ENCODE results near the gene SBK3. TPM values are rescaled to one million over a fixed set of nuclear protein-coding genes. Genes with fewer than 3 reads are reported as not detected.

Gene SBK3
- total and polyA plus RNA-seq, 8 donors, result 0.20 to 6.2 (median 0.56) TPM; not detected in 3

- WGBS, 5 donors, result 90 to 95% (median 93%) methylated on average over 39 to 56 of the region's 56 CpGs
Observed at GRCh38 chr19:55529636-55530234, 15.6 kb downstream of the SBK3 start.

GRCh38 chr19:55528030-55528803 lies 17.1 kb downstream of the SBK3 start:
- intact Hi-C loops (cut with DNase I; ENCODE audit: low total_unique reads), result no loop called here
- TF ChIP-seq POLR2AphosphoS5 (IDR thresholded peaks at IDR 0.05), result no peak
- TF ChIP-seq CTCF (IDR thresholded peaks at IDR 0.05), result peak in 1 of 7 experiments; percentile 23
- DNase-seq, result peak in 1 of 2 donors; percentile 77
- 27 to 32% (median 30%) methylated on average over 15 of the region's 15 CpGs for WGBS, 5 donors
- peaks cover 8 to 26% (median 15%) of the 10 kb centered on the region in 4 donors for H3K4me1 ChIP-seq
- no peaks in the 10 kb centered on the region for H3K36me3 ChIP-seq
- H3K9me3 ChIP-seq, result no peaks in the 10 kb centered on the region
- H3K27ac ChIP-seq, result no peak overlapping the region
- peaks cover 0 to 37% (median 0%) of the 10 kb centered on the region in 3 donors for H3K27me3 ChIP-seq
- H3K4me3 ChIP-seq, result no peak overlapping the region

More at GRCh38 chr19:55529636-55530234, 15.6 kb downstream of the SBK3 start:
- Histone ChIP-seq H3K27me3 (peaks cover 0 to 37% (median 0%) of the 10 kb centered on the region in 3 donors), H3K4me1 (peaks cover 8 to 26% (median 15%) of the 10 kb centered on the region in 4 donors), H3K4me3 (no peak overlapping the region), H3K27ac (no peak overlapping the region), H3K9me3 (no peaks in the 10 kb centered on the region), H3K36me3 (no peaks in the 10 kb centered on the region)
- no peak for DNase-seq
- intact Hi-C loops (cut with DNase I; ENCODE audit: low total_unique reads), result no loop called here
- no peak for TF ChIP-seq POLR2A (IDR thresholded peaks at IDR 0.05)

DNA sequence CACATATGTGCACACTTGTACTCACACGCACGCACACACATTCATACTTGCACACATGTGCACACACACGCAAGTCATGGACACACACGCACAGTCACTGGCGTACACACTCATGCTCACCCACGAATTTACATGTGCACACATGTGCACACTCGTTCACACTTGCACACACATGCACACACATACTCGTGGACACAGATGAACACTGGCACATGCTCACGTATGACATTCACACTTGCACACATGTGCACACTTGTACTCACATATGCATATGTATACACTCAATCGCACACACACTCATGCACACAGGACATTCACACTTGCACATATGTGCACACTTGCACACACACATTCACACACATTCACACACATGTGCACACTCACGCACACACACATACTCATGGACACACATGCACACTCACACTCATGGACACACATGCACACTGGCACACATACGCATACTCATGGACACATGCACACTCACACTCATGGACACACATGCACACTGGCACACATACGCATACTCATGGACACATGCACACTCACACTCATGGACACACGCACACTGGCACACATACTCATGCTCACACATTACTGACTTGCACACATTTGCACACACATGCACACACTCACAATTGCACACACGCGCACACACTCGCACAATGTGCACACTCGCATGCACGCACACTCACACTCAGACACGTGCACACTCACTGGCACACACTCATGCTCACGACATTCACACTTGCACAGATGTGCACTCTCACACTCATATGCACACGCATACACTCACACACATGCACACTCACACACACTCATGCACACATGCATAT lies 17.9 kb downstream of the SBK3 start:
- Histone ChIP-seq H3K36me3 (no peaks in the 10 kb centered on the region), H3K9me3 (no peaks in the 10 kb centered on the region), H3K27ac (no peak overlapping the region), H3K4me1 (peaks cover 8 to 26% (median 15%) of the 10 kb centered on the region in 4 donors), H3K27me3 (peaks cover 0 to 37% (median 0%) of the 10 kb centered on the region in 3 donors), H3K4me3 (no peak overlapping the region)
- intact Hi-C loops (cut with DNase I; ENCODE audit: low total_unique reads), result no loop called here
- 79 to 90% (median 81%) methylated on average over 21 to 22 of the region's 22 CpGs for whole genome bisulfite sequencing, 5 donors
- DNase-seq, result no peak
- TF ChIP-seq POLR2A (IDR thresholded peaks at IDR 0.05), result no peak
- TF ChIP-seq EP300 (IDR thresholded peaks at IDR 0.05), result no peak
- no peak for TF ChIP-seq POLR2AphosphoS5 (IDR thresholded peaks at IDR 0.05)
- no peak for TF ChIP-seq CTCF (IDR thresholded peaks at IDR 0.05)

GRCh38 chr19:55526216-55527196 lies 18.8 kb downstream of the SBK3 start:
- Histone ChIP-seq H3K36me3 (no peaks in the 10 kb centered on the region), H3K4me1 (peaks cover 11 to 34% (median 18%) of the 10 kb centered on the region in 4 donors), H3K9me3 (no peaks in the 10 kb centered on the region), H3K27ac (peak overlapping the region in 3 of 5 donors; percentile 24 to 59 (median 42)), H3K4me3 (no peak overlapping the region), H3K27me3 (peaks cover 0 to 37% (median 0%) of the 10 kb centered on the region in 3 donors)
- intact Hi-C loops (cut with DNase I; ENCODE audit: low total_unique reads), result no loop called here
- 23 to 33% (median 25%) methylated on average over 34 to 35 of the region's 35 CpGs for WGBS, 5 donors
- DNase-seq, result peak; percentile 91 to 93
- TF ChIP-seq POLR2A (IDR thresholded peaks at IDR 0.05) (no peak), POLR2AphosphoS5 (IDR thresholded peaks at IDR 0.05) (peak in 1 of 3 donors; percentile 43)

All from stomach (tissue), 9 donors.